K562 (cell line): ENCODE measurements around the gene PPM1F. TPM values are rescaled to one million over a fixed set of nuclear protein-coding genes. Genes with fewer than 3 reads are reported as not detected.

Source experiments
- GTF2F1 ChIP-seq: IDR thresholded peaks from 2 replicates; pipeline ENCODE4 v1.6.1; 2011; ENCODE audit warnings: low read depth, low read length, improper control_type of control experiment
- POU5F1 ChIP-seq: fragments of 150-350 bp; IDR thresholded peaks from 2 replicates; pipeline ENCODE4 v1.6.1; 2014; ENCODE audit warnings: borderline replicate concordance, low read length, low read depth, mild to moderate bottlenecking; ENCODE audit not compliant: partially characterized antibody
- ZBTB11 ChIP-seq, 3 experiments: fragments of 200-800 bp in 1 of 3; fragments of 250-450 bp in 1 of 3; fragments of 450-650 bp in 1 of 3; sonication (Bioruptor Pico) in 1 of 3; sonication (Bioruptor generic) in 1 of 3; formaldehyde crosslinking in 1 of 3; IDR thresholded peaks; 2 replicates each; pipeline versions ENCODE4 v1.6.1 to v1.8.0; 2016 to 2022; ENCODE audit warnings: mild to moderate bottlenecking in 2 of 3, missing genetic modification characterization in 2 of 3, missing compliant biosample characterization in 1 of 3, moderate library complexity in 1 of 3
- ZBTB40 ChIP-seq, 2 experiments: fragments of 450-650 bp in 1 of 2; sonication (generic) in 1 of 2; formaldehyde crosslinking in 1 of 2; IDR thresholded peaks; 2 replicates each; pipeline versions ENCODE4 v1.7.1 to v1.9.0; 2016 to 2022; ENCODE audit warnings: inconsistent platforms in 1 of 2, mild to moderate bottlenecking in 1 of 2, missing genetic modification reagents in 1 of 2
- polyA plus RNA-seq, 8 experiments: library from polyadenylated mRNA; depleted of rRNA in 4 of 8; stranded (reverse) in 5 of 8; unstranded in 3 of 8; fragments of >200 nt; fragmentation: Nextera tagmentation in 2 of 8; fragmentation: Illumina TruSeq in 1 of 8; extraction: Ambion mirVana in 2 of 8; extraction: Trizol in 1 of 8; gene quantifications; 2 replicates each; pipeline versions ENCODE4 v1.2.1 to v1.2.3, GENCODE V29; 2011 to 2014; ENCODE audit warnings: inconsistent platforms in 1 of 8, missing spikeins in 1 of 8
- total RNA-seq, 7 experiments: library from RNA; depleted of rRNA in 6 of 7; stranded (reverse); fragments of >200 nt in 6 of 7; fragmentation: Illumina TruSeq in 2 of 7; extraction: Trizol in 2 of 7; gene quantifications; 2 replicates each; pipeline versions ENCODE4 v1.2.1 to v1.2.3, GENCODE V29; 2011 to 2021; ENCODE audit warnings: low replicate concordance in 1 of 7
- TF ChIP-seq, protein P1 (sequence below): fragments of 250-450 bp; sonication (Bioruptor Pico); IDR thresholded peaks from 2 replicates; pipeline ENCODE4 v1.5.0; 2020; ENCODE audit warnings: mild to moderate bottlenecking
- TF ChIP-seq, protein P2 (sequence below): fragments of 250-450 bp; sonication (Bioruptor Pico); IDR thresholded peaks from 2 replicates; pipeline ENCODE4 v1.9.0; 2021; ENCODE audit warnings: mild to moderate bottlenecking, inconsistent platforms

PPM1F gene
- total and polyA plus RNA-seq, 9 of the 15 experiments (the other 6 are each of a cell fraction or from before 2014, with no cell fraction given): 2.1 to 159 (median 64.0) TPM

GRCh38 chr22:21958360-21959273 lies 6.0 kb upstream of the PPM1F start (continued):
- TF ChIP-seq, protein P1, sequence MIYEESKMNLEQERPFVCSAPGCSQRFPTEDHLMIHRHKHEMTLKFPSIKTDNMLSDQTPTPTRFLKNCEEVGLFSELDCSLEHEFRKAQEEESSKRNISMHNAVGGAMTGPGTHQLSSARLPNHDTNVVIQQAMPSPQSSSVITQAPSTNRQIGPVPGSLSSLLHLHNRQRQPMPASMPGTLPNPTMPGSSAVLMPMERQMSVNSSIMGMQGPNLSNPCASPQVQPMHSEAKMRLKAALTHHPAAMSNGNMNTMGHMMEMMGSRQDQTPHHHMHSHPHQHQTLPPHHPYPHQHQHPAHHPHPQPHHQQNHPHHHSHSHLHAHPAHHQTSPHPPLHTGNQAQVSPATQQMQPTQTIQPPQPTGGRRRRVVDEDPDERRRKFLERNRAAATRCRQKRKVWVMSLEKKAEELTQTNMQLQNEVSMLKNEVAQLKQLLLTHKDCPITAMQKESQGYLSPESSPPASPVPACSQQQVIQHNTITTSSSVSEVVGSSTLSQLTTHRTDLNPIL: no peak
- TF ChIP-seq, protein P2, sequence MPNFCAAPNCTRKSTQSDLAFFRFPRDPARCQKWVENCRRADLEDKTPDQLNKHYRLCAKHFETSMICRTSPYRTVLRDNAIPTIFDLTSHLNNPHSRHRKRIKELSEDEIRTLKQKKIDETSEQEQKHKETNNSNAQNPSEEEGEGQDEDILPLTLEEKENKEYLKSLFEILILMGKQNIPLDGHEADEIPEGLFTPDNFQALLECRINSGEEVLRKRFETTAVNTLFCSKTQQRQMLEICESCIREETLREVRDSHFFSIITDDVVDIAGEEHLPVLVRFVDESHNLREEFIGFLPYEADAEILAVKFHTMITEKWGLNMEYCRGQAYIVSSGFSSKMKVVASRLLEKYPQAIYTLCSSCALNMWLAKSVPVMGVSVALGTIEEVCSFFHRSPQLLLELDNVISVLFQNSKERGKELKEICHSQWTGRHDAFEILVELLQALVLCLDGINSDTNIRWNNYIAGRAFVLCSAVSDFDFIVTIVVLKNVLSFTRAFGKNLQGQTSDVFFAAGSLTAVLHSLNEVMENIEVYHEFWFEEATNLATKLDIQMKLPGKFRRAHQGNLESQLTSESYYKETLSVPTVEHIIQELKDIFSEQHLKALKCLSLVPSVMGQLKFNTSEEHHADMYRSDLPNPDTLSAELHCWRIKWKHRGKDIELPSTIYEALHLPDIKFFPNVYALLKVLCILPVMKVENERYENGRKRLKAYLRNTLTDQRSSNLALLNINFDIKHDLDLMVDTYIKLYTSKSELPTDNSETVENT (CRISPR knock-in tag): peak; percentile 46; the same call in 1 of the 2 replicates
- TF ChIP-seq ZBTB40 (IDR thresholded peaks at IDR 0.05) (no peak), ZBTB40 (CRISPR knock-in tag; IDR thresholded peaks at IDR 0.05) (0 out of 2 replicates have a peak, but pooled peaks have one; percentile 1), ZBTB11 (CRISPR knock-in tag; IDR thresholded peaks at IDR 0.05) (no peak), GTF2F1 (0 out of 2 replicates have a peak, but pooled peaks have one; percentile 12), POU5F1 (no peak)
